NCI-H82 treated with DMSO at 0.1 percent for 48 hours (cell line): Measurements from ENCODE around the gene SLC19A1.

ENCODE experiments used
- DNase-seq: peaks from one replicate; lab custom pipeline; 2025; ENCODE audit not compliant: unreplicated experiment; lab: John Stamatoyannopoulos, UW

SLC19A1 gene

GRCh38 chr21:45521241-45521640 is 21.0 kb downstream of the SLC19A1 start:
- DNase-seq: no peak

DNA sequence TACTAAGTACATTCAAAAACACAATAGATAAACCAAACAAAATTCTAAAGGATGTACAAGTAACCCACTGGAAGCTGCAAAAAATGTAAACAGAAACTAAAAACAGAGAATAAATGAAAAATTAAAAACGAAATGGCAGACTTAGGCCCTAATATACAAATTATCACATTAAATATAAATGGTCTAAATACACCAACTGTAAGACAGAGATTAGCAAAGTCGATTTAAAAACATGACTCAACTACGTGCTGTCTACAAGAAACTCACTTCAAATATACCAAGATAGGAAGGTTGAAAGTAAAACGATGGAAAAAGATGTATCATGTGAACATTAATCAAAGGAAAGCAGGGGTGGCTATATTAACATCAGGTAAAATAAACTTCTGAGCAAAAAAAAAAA is 23.1 kb downstream of the SLC19A1 start:
- DNase-seq: no peak

- DNase-seq: no peak
Observed at GRCh38 chr21:45518742-45519141, 23.5 kb downstream of the SLC19A1 start.

GRCh38 chr21:45517249-45518065 is 24.8 kb downstream of the SLC19A1 start:
- no peak for DNase-seq

DNA sequence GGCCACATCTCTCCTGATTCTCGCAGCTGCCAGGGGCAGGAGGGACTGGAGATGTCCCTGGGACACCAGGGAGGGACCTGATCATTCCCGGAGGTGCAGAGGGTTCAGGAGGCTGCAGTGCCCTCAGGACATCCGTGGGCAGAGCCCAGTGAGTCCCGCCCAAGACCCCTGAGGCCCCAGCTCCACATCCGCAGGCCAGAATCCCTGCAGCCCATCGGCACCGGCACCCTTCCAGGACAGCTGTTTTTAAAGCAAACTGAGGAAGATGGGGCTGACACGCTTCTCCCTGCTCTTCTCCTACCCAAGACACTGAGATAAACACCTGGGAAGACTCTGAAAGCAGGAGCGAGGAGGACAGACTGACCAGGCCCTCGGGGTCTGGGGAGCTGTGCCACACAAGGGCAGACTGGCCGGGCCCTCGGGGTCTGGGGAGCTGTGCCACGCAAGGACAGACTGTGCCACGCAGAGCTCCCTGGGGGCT is 25.5 kb downstream of the SLC19A1 start:
- no peak for DNase-seq

- no peak for DNase-seq
Observed at GRCh38 chr21:45516071-45516670, 26.1 kb downstream of the SLC19A1 start.

GRCh38 chr21:45515241-45516061 is 26.8 kb downstream of the SLC19A1 start:
- DNase-seq: no peak

DNA sequence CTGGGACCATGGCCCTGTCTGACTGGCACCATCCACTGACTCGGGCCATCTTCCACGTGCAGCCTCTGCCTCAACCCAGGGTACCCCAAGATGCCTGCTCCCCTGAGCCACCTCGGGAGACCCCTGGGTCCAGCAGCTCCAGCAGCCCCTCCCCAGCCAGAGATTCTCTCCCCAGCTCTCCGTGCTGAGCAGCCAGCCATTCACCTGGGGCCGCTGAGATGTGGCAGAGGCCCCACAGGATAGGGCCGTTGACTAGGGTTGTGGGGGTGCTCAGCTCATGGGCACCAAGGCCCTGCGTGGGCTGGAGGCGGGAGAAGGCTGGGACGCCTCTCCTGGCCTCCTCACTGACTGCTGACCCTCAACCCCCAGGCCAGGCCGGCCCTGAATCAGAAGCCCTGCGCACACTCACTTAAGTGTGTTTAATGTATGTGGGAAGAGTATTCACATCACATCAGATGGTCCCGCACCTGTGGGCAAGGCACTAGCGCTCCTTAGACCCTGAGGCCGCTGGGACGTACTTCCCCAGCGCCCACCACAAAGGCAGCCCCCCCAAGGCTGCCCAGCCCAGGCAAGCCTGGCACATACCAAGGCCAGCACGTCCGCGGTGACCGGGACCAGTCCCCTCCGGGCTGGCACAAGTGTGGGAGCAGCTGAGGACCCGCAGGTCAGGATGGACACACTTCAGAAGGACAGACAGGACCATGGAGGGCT is 27.8 kb downstream of the SLC19A1 start:
- no peak for DNase-seq

- no peak for DNase-seq
Observed at GRCh38 chr21:45513741-45514310, 28.4 kb downstream of the SLC19A1 start.

DNA sequence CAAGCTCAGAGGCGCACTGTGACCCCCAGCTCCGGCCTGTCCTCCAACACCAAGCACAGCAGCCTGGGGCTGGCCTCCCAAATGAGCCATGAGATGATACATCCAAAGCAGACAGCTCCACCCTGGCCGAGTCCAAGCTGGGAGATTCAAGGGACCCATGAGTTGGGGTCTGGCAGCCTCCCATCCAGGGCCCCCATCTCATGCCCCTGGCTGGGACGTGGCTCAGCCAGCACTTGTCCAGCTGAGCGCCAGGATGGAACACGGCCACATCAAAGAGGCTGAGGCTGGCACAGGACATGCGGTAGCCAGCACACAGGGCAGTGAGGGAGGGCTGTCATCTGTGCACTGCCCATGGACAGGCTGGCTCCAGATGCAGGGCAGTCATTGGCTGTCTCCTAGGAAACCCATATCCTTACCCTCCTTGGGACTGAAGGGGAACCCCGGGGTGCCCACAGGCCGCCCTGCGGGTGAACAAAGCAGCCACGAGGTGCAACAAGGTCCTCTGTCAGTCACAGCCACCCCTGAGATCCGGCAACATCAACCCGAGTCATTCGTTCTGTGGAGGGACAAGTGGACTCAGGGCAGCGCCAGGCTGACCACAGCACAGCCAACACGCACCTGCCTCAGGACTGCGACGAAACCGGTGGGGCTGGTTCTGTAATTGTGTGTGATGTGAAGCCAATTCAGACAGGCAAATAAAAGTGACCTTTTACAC is 29.1 kb downstream of the SLC19A1 start:
- DNase-seq: no peak

- no peak for DNase-seq
Observed at GRCh38 chr21:45512626-45513002, 29.6 kb downstream of the SLC19A1 start.

DNA sequence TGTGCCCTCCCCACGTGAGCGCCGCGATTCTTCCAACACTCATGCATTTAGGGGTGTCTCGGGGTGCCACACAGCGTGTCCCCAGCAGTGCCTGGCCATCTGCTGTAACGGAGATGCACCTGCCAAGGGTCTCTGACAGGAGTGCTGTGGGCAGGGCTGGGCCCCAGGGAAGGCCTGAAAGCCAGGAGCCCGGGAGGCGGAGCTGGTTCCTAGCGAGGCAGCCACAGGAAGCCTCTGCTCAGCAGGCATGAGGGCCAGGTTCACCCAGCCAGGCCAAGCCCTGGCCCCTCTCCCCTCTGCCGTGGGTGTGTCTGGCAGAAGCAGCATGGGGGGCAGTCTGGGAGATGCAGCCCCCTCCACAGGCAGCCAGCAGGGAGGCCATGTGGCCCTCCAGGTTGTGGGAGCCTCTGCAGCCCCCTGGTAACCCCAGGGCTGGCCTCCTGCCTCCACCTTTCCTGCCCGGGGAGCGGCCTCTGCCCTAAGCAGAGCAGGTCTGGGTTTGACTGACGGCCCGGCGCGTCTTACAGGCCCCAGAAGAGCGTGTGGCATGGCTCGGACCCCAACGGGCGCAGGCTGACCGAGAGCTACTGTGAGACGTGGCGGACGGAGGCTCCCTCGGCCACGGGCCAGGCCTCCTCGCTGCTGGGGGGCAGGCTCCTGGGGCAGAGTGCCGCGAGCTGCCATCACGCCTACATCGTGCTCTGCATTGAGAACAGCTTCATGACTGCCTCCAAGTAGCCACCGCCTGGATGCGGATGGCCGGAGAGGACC is 30.4 kb downstream of the SLC19A1 start:
- DNase-seq: no peak

DNA sequence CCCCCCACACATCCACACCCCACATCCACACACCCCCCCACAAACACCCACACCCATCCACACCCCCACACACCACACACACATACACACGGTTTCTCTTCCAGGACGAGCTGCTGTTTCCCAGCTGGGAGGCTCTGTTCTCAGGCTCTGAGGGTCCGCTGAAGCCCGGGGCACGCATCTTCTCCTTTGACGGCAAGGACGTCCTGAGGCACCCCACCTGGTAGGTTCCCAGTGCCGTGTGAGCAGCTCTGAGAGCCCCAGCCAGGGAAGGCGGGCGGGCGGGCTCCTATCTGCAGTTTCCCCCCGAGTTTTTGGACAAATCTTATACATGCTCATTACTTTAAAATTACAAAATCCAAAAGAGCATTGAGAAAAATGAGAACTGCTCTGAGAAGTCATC is 31.2 kb downstream of the SLC19A1 start:
- DNase-seq: no peak

DNA sequence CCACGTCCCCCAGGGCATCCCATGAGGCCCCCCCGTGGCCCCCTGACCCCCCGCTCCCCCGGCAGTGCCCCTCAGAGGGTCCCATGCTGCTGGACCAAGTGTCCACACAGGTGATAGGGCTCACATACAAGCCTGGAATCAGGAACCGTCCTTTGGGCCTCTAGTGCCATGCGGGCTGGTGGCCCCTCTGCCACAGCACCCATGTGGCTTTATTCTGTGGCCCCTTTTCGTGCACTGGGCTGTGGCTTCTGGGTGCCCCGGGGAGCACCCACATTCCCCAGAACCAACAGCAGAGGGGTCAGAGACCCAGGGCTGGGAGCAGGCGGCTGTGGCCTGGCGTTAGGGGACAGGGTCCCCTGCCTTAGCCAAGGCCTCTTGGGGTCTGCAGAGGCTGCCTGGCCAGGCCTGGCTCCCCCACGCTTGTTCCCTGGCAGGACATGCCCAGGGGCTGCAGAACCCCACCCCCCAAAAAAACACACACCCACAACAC is 31.7 kb downstream of the SLC19A1 start:
- DNase-seq: no peak

DNA sequence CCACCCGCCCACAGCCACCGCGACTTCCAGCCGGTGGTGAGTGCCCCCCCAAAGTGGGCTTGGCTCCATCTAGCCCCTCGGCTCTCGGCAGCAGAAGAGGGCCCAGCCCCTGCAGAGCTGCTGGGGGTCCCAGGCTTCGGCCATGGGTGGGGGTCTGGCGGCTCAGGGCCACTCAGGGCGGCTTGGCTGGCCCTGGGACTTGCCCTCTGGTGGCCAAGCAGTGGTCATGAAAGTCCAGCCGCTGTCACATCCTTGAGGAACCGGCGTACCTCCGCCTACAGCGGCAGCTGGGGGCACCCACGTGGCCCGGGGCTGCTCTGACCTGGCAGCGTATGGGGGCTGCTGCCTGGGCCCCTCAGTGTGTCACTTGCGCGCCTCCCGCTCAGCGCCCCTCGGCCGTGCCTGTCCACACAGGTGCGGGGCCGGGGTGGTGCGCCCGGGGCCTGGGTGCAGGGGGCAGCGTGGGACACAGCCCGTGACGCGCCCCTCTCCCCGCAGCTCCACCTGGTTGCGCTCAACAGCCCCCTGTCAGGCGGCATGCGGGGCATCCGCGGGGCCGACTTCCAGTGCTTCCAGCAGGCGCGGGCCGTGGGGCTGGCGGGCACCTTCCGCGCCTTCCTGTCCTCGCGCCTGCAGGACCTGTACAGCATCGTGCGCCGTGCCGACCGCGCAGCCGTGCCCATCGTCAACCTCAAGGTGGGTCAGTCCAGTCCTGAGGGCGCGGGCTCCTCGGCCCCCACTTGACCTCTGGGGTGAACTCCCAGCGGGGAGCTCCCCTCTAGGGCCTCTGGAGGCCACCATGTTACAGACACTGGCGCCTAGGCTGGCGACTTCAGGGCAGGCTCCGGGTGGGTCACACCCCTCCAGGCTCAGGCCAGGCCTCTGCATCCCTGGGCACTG is 32.4 kb downstream of the SLC19A1 start:
- DNase-seq: no peak

DNA sequence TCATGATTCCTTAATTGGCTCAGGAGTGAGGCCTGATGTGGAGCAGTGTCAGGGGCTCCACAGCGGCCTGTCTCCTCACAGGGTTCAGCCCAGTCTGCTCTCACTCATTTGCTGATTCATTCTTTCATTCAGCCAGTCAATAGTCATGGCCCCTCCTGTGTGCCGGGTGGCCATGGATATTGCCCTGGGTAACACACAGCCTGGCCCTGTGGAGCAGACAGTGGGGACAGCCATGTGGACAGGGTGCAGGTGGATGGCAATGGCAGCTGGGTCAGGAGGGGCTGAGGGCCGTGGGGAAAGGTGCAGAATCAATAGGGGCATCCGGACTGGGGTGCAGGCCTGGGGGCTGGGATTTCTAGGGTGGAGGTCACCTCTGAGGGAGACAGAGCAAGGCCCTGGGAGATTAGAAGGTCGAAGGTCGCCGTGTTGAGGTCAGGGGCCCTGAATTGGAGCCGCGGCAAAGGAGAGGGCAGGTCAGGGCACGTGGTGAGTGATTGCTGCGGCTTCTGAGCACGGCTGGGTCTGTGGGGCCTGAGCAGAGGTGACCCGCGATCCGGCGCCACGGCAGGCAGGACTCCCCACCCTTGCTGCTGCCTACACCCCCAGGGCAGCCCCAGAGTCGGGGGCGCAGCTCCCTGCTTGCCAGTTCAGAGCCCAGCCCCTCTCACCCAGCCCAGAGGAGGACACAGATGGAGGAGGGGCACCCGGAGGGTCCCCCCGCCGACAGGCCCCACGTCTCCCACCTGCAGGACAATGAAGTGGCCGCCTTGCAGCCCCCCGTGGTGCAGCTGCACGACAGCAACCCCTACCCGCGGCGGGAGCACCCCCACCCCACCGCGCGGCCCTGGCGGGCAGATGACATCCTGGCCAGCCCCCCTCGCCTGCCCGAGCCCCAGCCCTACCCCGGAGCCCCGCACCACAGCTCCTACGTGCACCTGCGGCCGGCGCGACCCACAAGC is 33.4 kb downstream of the SLC19A1 start:
- no peak for DNase-seq

GRCh38 chr21:45507888-45508508 is 34.2 kb downstream of the SLC19A1 start:
- DNase-seq: no peak
